SU-DHL-6 (cell line): Measurements from ENCODE around the gene AFAP1L1.

Experiments
- H2AFZ ChIP-seq: fragments of 200-600 bp; sonication (generic); 2 replicates; pipeline ENCODE4 v1.6.1; 2014; ENCODE audit warnings: low read depth, mild to moderate bottlenecking, moderate library complexity, mixed read lengths, antibody characterized with exemption, low read length; ENCODE audit not compliant: severe bottlenecking
- H3F3A ChIP-seq: fragments of 200-600 bp; shearing (Covaris generic); 2 replicates; pipeline ENCODE4 v1.6.0; 2016; ENCODE audit warnings: antibody characterized with exemption, mild to moderate bottlenecking; ENCODE audit not compliant: insufficient read depth
- H3K27ac ChIP-seq: fragments of 200-600 bp; sonication (generic); 2 replicates; pipeline ENCODE4 v1.5.1; 2016; ENCODE audit warnings: low read depth, mild to moderate bottlenecking, low read length, moderate library complexity, mixed read lengths
- H3K27me3 ChIP-seq: fragments of 200-600 bp; sonication (generic), shearing (Covaris generic); 2 replicates; pipeline ENCODE4 v1.6.0; 2014; ENCODE audit warnings: mild to moderate bottlenecking, low read length
- H3K36me3 ChIP-seq: fragments of 200-600 bp; sonication (generic); 2 replicates; pipeline ENCODE4 v1.6.1; 2014; ENCODE audit warnings: mild to moderate bottlenecking, low read length, mixed read lengths
- H3K4me2 ChIP-seq: fragments of 300-600, 200-600 bp; shearing (Covaris generic), sonication (generic); 2 replicates; pipeline ENCODE4 v1.6.0; 2014; ENCODE audit warnings: low read length, low read depth, mild to moderate bottlenecking; ENCODE audit not compliant: poor library complexity, severe bottlenecking
- H3K4me3 ChIP-seq: fragments of 200-600 bp; sonication (generic); 2 replicates; pipeline ENCODE4 v1.5.1; 2014; ENCODE audit warnings: antibody characterized with exemption, low read length, mild to moderate bottlenecking, mixed read lengths; ENCODE audit not compliant: insufficient read depth, poor library complexity, severe bottlenecking
- H3K79me2 ChIP-seq: fragments of 200-600 bp; sonication (generic); 2 replicates; pipeline ENCODE4 v1.6.1; 2014; ENCODE audit warnings: mild to moderate bottlenecking, low read length, moderate library complexity; ENCODE audit not compliant: insufficient read depth
- H3K9ac ChIP-seq: fragments of 200-600 bp; sonication (generic); 2 replicates; pipeline ENCODE4 v1.7.0; 2014; ENCODE audit warnings: mild to moderate bottlenecking, low read length
- H3K9me2 ChIP-seq: fragments of 200-600 bp; sonication (generic); replicated peaks from 2 replicates; pipeline ENCODE4 v1.6.1; 2014; ENCODE audit warnings: low read length; ENCODE audit not compliant: insufficient read depth
- H3K9me3 ChIP-seq: fragments of 200-600 bp; sonication (generic); 2 replicates; pipeline ENCODE4 v1.6.1; 2014; ENCODE audit warnings: low read length, mixed read lengths; ENCODE audit not compliant: insufficient read depth
- H4K20me1 ChIP-seq: fragments of 200-600 bp; sonication (generic); 2 replicates; pipeline ENCODE4 v1.6.1; 2014; ENCODE audit warnings: low read depth, mild to moderate bottlenecking, antibody characterized with exemption, low read length, moderate library complexity, mixed read lengths
- EZH2phosphoT487 ChIP-seq: fragments of 200-600 bp; sonication (generic), shearing (Covaris generic); conservative IDR thresholded peaks from 2 replicates; pipeline ENCODE4 v1.6.1; 2018; ENCODE audit warnings: mild to moderate bottlenecking, antibody characterized with exemption, low read length, moderate library complexity, mixed read lengths
- TF ChIP-seq, protein P1 (sequence below): fragments of 200-600 bp; sonication (generic); IDR thresholded peaks from one replicate; pipeline ENCODE4 v1.5.1; 2017; ENCODE audit warnings: antibody characterized with exemption, mild to moderate bottlenecking, low read length, moderate library complexity; ENCODE audit not compliant: insufficient read depth, poor library complexity, severe bottlenecking

The AFAP1L1 gene

DNA sequence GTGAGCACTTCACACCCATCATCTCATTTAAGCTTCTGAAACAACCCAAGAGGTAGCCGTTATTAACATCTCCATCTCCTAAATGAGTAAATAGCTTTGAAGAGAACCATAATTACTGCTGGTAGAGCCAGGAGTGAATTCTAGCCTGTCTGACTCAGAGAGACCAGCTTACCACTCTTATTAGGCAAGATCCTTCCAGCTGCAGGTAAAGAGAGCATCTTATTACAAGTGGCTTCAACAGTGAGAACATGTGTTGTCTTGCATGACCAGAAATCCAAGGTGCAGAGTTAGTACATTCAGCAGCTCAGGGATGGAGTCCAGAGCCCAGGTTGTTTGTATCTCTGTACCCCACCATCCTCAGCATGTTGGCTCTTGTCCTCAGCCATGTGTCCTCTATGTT lies 10.9 kb upstream of the AFAP1L1 start:
- TF ChIP-seq, protein P1, sequence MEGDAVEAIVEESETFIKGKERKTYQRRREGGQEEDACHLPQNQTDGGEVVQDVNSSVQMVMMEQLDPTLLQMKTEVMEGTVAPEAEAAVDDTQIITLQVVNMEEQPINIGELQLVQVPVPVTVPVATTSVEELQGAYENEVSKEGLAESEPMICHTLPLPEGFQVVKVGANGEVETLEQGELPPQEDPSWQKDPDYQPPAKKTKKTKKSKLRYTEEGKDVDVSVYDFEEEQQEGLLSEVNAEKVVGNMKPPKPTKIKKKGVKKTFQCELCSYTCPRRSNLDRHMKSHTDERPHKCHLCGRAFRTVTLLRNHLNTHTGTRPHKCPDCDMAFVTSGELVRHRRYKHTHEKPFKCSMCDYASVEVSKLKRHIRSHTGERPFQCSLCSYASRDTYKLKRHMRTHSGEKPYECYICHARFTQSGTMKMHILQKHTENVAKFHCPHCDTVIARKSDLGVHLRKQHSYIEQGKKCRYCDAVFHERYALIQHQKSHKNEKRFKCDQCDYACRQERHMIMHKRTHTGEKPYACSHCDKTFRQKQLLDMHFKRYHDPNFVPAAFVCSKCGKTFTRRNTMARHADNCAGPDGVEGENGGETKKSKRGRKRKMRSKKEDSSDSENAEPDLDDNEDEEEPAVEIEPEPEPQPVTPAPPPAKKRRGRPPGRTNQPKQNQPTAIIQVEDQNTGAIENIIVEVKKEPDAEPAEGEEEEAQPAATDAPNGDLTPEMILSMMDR: no peak
- TF ChIP-seq EZH2phosphoT487: no peak
- Histone ChIP-seq H2AFZ (no peak overlapping the region), H3K9me2 (no peaks in the 10 kb centered on the region), H4K20me1 (no peaks in the 10 kb centered on the region), H3K4me3 (no peak overlapping the region), H3K36me3 (no peaks in the 10 kb centered on the region), H3K27me3 (no peaks in the 10 kb centered on the region), H3K9me3 (no peaks in the 10 kb centered on the region), H3K9ac (no peak overlapping the region), H3F3A (no peaks in the 10 kb centered on the region), H3K27ac (no peak overlapping the region), H3K79me2 (no peaks in the 10 kb centered on the region), H3K4me2 (no peak overlapping the region)

DNA sequence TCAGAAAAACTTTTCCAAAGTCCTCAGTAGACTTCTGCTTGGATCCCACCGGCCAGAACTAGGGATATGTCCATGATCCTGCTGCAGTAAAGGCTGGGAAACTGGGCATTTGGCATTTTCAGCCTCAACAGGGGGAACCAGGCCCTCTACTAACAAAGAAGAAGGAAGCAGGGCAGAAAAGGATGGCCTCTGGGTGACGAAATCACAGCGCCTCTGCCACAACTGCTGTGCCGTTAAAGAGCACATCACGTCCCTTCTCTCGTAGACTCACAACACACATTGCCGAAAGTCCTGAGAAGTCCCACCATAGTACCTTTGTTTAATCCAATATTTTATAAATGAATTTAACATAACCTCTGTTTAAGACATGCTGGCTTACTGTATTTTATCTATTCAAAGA lies 10.4 kb upstream of the AFAP1L1 start:
- Histone ChIP-seq H3K9ac (no peak overlapping the region), H3K27ac (no peak overlapping the region), H3K4me3 (no peak overlapping the region), H3K9me3 (no peaks in the 10 kb centered on the region), H3K27me3 (no peaks in the 10 kb centered on the region), H3K79me2 (no peaks in the 10 kb centered on the region), H3F3A (no peaks in the 10 kb centered on the region), H3K36me3 (no peaks in the 10 kb centered on the region), H2AFZ (no peak overlapping the region), H3K9me2 (no peaks in the 10 kb centered on the region), H3K4me2 (no peak overlapping the region), H4K20me1 (no peaks in the 10 kb centered on the region)
- TF ChIP-seq, protein P1: no peak
- no peak for TF ChIP-seq EZH2phosphoT487

DNA sequence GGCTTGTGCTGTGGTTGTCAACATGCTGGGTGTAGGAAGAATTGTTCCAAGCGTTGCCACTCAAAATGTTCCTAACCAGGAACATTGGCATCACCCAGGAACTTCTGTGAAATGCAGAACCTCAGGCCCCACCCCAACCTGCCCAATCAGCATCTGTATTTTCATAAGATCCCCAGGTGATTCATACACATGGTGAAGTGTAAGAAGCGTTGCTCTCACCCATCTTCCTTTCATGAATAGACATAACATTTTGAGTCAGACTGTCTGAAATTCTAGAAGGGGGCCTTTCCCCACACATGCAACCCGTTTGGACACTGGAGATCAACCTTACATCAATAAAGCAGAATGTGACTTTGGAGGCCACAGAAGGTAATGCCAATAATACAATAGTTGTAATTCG lies 9.3 kb upstream of the AFAP1L1 start:
- no peak overlapping the region for H3K27ac ChIP-seq

More for the DNA sequence above, 9.3 kb upstream of the AFAP1L1 start:
- Histone ChIP-seq H3F3A (no peaks in the 10 kb centered on the region), H3K4me2 (no peak overlapping the region), H3K9me3 (no peaks in the 10 kb centered on the region), H3K9ac (no peak overlapping the region), H3K27me3 (no peaks in the 10 kb centered on the region), H2AFZ (no peak overlapping the region), H3K79me2 (no peaks in the 10 kb centered on the region), H4K20me1 (no peaks in the 10 kb centered on the region), H3K36me3 (no peaks in the 10 kb centered on the region), H3K9me2 (no peaks in the 10 kb centered on the region), H3K4me3 (no peak overlapping the region)
- no peak for TF ChIP-seq EZH2phosphoT487
- TF ChIP-seq, protein P1: no peak
